ENCODE results near the gene LCOR.

GRCh38 chr10:96930469-96930868, 98.4 kb downstream of the LCOR start:
- no peak for TF ChIP-seq EZH2 (IDR thresholded peaks at IDR 0.05; ENCODE audit: insufficient read depth, poor library complexity, severe bottlenecking)
- TF ChIP-seq EZH2phosphoT487 (IDR thresholded peaks at IDR 0.05; ENCODE audit: insufficient read depth, low read depth) = no peak

Data from GM23248 (cell line).